C4-2B (cell line): ENCODE results near the gene ABTB1.

Experiments used
- CTCF ChIP-seq: fragments of 450-650 bp; conservative IDR thresholded peaks from 2 replicates; pipeline ENCODE4 v1.5.1; 2017; ENCODE audit warnings: mild to moderate bottlenecking
- ZFX ChIP-seq: fragments of 450-650 bp; IDR thresholded peaks from 2 replicates; pipeline ENCODE4 v1.6.1; 2017

DNA sequence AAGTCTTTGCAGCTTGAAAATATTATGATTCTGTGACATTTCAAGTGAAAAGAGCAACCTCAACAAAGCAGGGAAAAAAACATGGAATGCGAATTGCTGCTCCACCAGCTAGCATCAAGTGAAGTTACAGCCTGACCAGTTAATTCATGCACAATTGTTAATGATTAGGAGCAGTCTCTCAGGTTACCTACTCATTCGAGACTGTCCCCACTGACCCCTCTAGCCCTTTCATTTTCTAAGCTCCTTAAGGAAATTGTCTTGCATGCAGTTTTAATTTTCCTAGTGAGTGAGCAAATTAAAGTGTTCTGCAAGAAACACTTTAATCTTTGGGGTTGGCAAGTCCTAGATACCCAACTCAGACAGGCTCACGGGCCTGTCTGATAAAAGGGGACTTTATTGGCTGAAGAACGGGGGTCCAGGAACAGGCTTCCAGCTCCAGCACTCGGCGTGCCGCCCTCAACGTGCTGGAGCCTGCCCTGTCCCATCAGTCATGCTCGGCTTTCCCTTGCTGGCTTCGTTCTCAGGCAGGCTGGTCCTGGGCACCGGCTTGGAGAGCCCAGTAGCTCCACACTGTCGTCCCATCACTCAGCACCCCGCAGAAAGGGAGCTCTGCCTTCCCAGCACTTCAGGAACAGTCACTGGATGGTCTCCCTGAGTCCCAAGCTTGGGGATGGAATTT is 25.4 kb upstream of the ABTB1 start:
- TF ChIP-seq CTCF (no peak), ZFX (no peak)
